T-helper 2 cell treated with Interferon-gamma antibody and Interleukin-4, amounts not matched to agents 5 μg/mL and 100 μg/mL, for 36 hours (primary cell): ENCODE data around the gene ADAMTS12.

ENCODE experiments used
- DNase-seq: peaks from one replicate; pipeline ENCODE4 v3.0.0; 2021; ENCODE audit warnings: low spot score
- H3K27ac Mint-ChIP-seq: one replicate; pipeline ENCODE4 v1.8.0; 2021; ENCODE audit warnings: mild to moderate bottlenecking, mixed read lengths
- H3K27me3 Mint-ChIP-seq: one replicate; pipeline ENCODE4 v1.8.0; 2021; ENCODE audit warnings: low read depth, mixed read lengths
- H3K36me3 Mint-ChIP-seq: one replicate; pipeline ENCODE4 v1.8.0; 2021; ENCODE audit warnings: low read depth, mixed read lengths
- H3K4me1 Mint-ChIP-seq: one replicate; pipeline ENCODE4 v1.8.0; 2021; ENCODE audit warnings: low read depth, mixed read lengths
- H3K4me3 Mint-ChIP-seq: one replicate; pipeline ENCODE4 v1.8.0; 2022; ENCODE audit warnings: mild to moderate bottlenecking, moderate library complexity, mixed read lengths
- H3K9me3 Mint-ChIP-seq: one replicate; pipeline ENCODE4 v1.8.0; 2021; ENCODE audit warnings: mixed read lengths

The ADAMTS12 gene

DNA sequence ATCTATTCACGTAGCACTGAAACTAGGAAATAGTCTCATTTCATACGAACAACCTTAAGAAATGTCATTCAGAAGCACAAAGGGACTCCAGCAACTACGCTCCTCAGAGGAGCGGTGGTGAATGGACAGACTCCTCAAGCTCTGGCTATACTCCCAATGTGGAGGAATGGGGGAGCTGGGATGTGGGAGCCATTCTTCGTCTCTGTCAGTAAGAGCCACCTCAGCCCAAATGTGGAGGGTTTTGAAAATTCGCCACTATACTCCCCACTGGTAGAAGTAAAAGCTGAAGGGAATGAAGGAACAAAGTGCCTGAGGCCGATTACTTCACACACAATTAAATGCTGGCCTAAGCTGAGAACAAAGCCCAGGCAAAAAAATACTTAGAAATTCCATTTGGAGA is 96.3 kb downstream of the ADAMTS12 start:
- H3K27ac Mint-ChIP-seq, result no peak overlapping the region
- no peaks in the 10 kb centered on the region for H3K36me3 Mint-ChIP-seq
- H3K4me3 Mint-ChIP-seq, result no peak overlapping the region
- H3K4me1 Mint-ChIP-seq, result no peaks in the 10 kb centered on the region
- H3K27me3 Mint-ChIP-seq, result no peaks in the 10 kb centered on the region
- no peaks in the 10 kb centered on the region for H3K9me3 Mint-ChIP-seq
- DNase-seq, result no peak

GRCh38 chr5:33794550-33795181 is 97.1 kb downstream of the ADAMTS12 start:
- H3K4me3 Mint-ChIP-seq, result no peak overlapping the region
- H3K27ac Mint-ChIP-seq, result no peak overlapping the region
- no peaks in the 10 kb centered on the region for H3K9me3 Mint-ChIP-seq

DNA sequence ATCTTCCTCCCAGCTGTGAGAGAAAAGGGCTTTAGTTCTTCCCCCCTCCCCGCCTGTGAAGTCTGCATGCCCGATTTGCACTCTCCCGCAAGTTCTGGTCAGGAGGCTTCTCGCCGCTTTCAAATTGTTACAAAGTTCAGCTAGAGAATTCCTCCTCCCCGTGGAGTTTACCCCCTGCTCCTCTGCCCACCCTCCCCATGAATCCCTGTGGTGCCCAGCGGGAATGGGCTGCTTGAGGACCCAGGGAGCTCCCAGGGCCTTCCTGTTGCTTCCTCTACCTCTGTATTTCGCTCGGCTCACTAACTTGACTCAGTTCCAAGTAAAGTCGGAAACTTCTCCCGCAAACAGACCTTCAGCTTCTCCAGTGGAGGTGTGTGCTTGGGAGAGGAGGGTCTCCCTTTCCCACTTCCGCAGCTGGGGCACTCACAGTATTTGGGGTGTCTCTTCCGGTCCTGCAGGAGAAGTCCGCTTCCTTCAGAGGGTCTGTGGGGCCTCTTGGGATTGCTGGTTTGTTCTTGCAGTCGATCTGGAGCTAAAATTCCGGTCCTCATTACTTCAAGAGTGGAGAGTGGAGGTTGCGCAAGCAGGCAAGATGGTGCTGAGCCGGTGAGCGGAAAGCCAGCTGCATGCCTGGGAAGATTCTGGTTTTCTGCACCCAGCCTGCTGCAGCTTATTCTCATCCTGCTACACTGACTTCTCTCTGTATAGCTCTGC is 97.8 kb downstream of the ADAMTS12 start:
- no peak overlapping the region for H3K4me3 Mint-ChIP-seq
- DNase-seq, result no peak

More at GRCh38 chr5:33794550-33795181, 97.1 kb downstream of the ADAMTS12 start:
- H3K36me3 Mint-ChIP-seq, result no peaks in the 10 kb centered on the region
- H3K27me3 Mint-ChIP-seq, result no peaks in the 10 kb centered on the region
- H3K4me1 Mint-ChIP-seq, result no peaks in the 10 kb centered on the region
- no peak for DNase-seq

GRCh38 chr5:33793276-33793675 is 98.5 kb downstream of the ADAMTS12 start:
- no peaks in the 10 kb centered on the region for H3K4me1 Mint-ChIP-seq
- no peak for DNase-seq
- H3K36me3 Mint-ChIP-seq, result no peaks in the 10 kb centered on the region
- H3K27ac Mint-ChIP-seq, result no peak overlapping the region
- no peak overlapping the region for H3K4me3 Mint-ChIP-seq
- H3K27me3 Mint-ChIP-seq, result no peaks in the 10 kb centered on the region
- no peaks in the 10 kb centered on the region for H3K9me3 Mint-ChIP-seq

More for the DNA sequence above, 97.8 kb downstream of the ADAMTS12 start:
- no peaks in the 10 kb centered on the region for H3K27me3 Mint-ChIP-seq
- H3K9me3 Mint-ChIP-seq, result no peaks in the 10 kb centered on the region
- H3K36me3 Mint-ChIP-seq, result no peaks in the 10 kb centered on the region
- no peak overlapping the region for H3K27ac Mint-ChIP-seq
- no peaks in the 10 kb centered on the region for H3K4me1 Mint-ChIP-seq

DNA sequence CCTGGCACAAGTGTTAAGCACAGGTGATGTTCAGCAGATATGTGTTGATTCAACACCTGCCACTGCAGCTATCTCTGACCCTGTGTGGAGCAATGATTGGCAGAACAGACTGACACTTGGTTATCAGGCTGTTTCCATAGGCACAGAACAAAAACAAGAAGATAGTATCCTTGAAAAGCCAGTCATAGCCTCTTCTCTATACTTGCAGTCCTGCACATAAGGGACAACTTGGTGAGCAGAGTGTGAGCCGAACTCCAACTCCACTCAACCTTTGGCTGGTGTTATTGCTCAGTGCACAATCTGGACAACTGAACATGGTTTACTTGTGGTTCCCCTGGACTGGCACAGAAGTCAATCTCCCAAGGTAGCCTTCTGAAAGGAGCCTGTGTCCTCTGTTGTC is 99.2 kb downstream of the ADAMTS12 start:
- no peak overlapping the region for H3K27ac Mint-ChIP-seq
- H3K9me3 Mint-ChIP-seq, result no peaks in the 10 kb centered on the region
- H3K4me3 Mint-ChIP-seq, result no peak overlapping the region
- no peaks in the 10 kb centered on the region for H3K4me1 Mint-ChIP-seq
- H3K36me3 Mint-ChIP-seq, result no peaks in the 10 kb centered on the region
- no peak for DNase-seq
- H3K27me3 Mint-ChIP-seq, result no peaks in the 10 kb centered on the region

DNA sequence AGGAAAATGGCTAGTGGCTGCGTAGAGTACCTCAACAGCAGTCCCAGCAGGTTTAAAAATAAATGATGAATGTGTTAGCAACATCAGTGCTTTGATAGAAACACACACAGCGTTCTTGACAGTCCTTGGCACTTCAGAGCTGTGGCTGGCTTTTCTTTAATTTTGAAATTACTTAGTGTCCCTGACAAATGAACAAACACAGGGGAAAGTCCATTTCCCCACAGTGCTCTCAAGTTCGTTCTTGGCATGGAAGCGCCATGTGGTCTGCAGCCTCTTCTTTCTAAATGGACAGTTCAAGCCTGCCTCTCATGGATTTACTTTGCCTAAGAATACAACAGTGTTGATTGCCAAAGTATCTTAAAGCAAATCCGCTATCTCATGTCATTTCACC is 102.2 kb downstream of the ADAMTS12 start:
- no peak overlapping the region for H3K4me3 Mint-ChIP-seq
- H3K9me3 Mint-ChIP-seq, result no peaks in the 10 kb centered on the region
- H3K27ac Mint-ChIP-seq, result no peak overlapping the region
- no peaks in the 10 kb centered on the region for H3K4me1 Mint-ChIP-seq
- peaks cover 2% of the 10 kb centered on the region for H3K27me3 Mint-ChIP-seq
- H3K36me3 Mint-ChIP-seq, result no peaks in the 10 kb centered on the region
- DNase-seq, result no peak

GRCh38 chr5:33788922-33789566 is 102.7 kb downstream of the ADAMTS12 start:
- H3K4me3 Mint-ChIP-seq, result no peak overlapping the region

DNA sequence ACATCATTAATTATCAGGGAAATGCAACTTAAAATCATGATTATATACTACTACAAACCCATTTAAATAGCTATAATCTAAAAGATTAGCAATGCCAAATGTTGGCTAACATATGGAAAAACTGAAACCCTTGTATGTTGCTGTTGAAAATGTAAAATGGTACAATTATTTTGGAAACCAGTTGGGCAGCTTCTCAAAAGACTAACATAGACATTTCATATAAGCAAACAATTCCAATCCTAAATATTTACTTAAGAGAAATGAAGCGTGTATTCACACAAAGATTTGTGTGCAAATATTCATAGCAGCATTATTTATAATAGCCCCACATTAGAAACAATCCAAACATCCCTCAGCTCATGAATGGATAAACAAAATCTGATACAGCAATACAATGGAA is 106.2 kb downstream of the ADAMTS12 start:
- no peak overlapping the region for H3K27ac Mint-ChIP-seq
- peaks cover 2% of the 10 kb centered on the region for H3K27me3 Mint-ChIP-seq
- no peaks in the 10 kb centered on the region for H3K4me1 Mint-ChIP-seq
- no peaks in the 10 kb centered on the region for H3K9me3 Mint-ChIP-seq
- no peak for DNase-seq
- H3K4me3 Mint-ChIP-seq, result no peak overlapping the region
- H3K36me3 Mint-ChIP-seq, result no peaks in the 10 kb centered on the region

More at GRCh38 chr5:33788922-33789566, 102.7 kb downstream of the ADAMTS12 start:
- Mint-ChIP-seq H3K27me3 (peaks cover 2% of the 10 kb centered on the region), H3K9me3 (no peaks in the 10 kb centered on the region), H3K4me1 (no peaks in the 10 kb centered on the region), H3K36me3 (no peaks in the 10 kb centered on the region), H3K27ac (no peak overlapping the region)
- DNase-seq, result no peak

- Mint-ChIP-seq H3K9me3 (no peaks in the 10 kb centered on the region), H3K27ac (no peak overlapping the region), H3K36me3 (no peaks in the 10 kb centered on the region), H3K4me3 (no peak overlapping the region), H3K4me1 (no peaks in the 10 kb centered on the region), H3K27me3 (peaks cover 6% of the 10 kb centered on the region)
- DNase-seq, result no peak
Measured at GRCh38 chr5:33781286-33781685, 110.5 kb downstream of the ADAMTS12 start.

DNA sequence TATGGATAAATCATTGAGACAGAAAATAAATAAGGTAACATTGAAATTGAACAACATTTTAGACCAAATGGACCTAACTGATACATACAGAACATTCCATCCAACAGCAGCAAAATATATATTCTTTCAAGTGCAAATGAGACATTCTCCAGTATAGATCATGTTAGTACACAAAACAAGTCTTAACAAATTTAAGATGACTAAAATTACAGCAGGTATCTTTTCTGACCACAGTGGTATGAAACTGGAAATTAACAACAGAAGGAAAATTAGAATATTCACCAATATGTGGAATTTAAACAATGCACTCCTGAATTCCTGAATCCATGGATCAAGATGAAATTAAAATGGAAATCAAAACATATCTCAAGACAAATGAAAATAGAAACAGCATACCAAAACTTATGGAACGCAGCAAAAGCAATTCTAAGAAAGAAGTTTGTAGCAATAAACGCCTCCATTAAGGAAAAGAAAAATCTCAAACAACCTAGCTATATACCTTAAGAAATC is 115.6 kb downstream of the ADAMTS12 start:
- Mint-ChIP-seq H3K4me3 (no peak overlapping the region), H3K27ac (no peak overlapping the region), H3K27me3 (peaks cover 4% of the 10 kb centered on the region)

DNA sequence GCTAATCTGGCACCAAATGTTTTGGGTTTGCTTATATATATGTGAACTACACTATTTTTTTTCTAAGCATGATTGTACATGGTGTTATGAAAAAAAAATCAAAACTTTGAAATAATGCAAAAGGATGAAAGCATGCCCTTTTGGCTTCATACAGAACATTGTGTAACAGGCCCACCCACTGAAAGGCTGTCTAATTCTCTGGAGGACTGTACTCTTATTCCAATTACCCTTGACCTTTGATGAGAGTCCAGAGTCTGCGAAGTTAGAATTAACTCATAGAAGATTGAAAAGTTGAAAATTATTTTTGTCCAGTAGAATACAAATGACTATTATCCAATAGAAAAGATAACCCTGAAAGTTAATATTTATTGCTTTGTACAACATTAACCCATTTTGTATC is 117.4 kb downstream of the ADAMTS12 start:
- Mint-ChIP-seq H3K36me3 (no peaks in the 10 kb centered on the region), H3K27me3 (peaks cover 6% of the 10 kb centered on the region), H3K4me3 (no peak overlapping the region), H3K27ac (no peak overlapping the region), H3K9me3 (no peaks in the 10 kb centered on the region), H3K4me1 (no peaks in the 10 kb centered on the region)
- no peak for DNase-seq

More for the DNA sequence above, 115.6 kb downstream of the ADAMTS12 start:
- no peaks in the 10 kb centered on the region for H3K4me1 Mint-ChIP-seq
- no peaks in the 10 kb centered on the region for H3K9me3 Mint-ChIP-seq
- no peaks in the 10 kb centered on the region for H3K36me3 Mint-ChIP-seq
- no peak for DNase-seq

GRCh38 chr5:33772380-33772897 is 119.4 kb downstream of the ADAMTS12 start:
- no peaks in the 10 kb centered on the region for H3K36me3 Mint-ChIP-seq
- H3K27ac Mint-ChIP-seq, result no peak overlapping the region
- H3K9me3 Mint-ChIP-seq, result no peaks in the 10 kb centered on the region
- peaks cover 10% of the 10 kb centered on the region for H3K27me3 Mint-ChIP-seq
- no peaks in the 10 kb centered on the region for H3K4me1 Mint-ChIP-seq
- no peak overlapping the region for H3K4me3 Mint-ChIP-seq
- no peak for DNase-seq

DNA sequence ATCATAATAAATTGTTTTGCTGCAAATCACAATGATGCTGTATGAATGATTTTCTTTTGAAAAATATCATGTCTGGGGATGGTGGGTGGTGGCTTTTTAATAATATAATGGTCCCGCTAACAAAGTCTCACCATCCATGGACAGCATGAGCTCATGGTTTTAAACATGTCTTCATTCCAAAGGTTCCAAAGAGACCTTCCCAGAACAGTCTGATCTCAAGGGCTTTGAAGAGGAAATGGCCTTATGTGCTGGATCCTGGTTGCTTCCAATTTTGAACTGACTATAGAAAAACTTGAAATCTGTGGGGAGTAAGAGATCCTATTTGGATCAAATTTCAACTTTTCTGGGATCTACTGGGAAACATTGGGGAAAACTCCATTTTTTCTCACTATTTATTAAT is 121.8 kb downstream of the ADAMTS12 start:
- peaks cover 8% of the 10 kb centered on the region for H3K27me3 Mint-ChIP-seq
- H3K4me3 Mint-ChIP-seq, result no peak overlapping the region
- H3K4me1 Mint-ChIP-seq, result no peaks in the 10 kb centered on the region
- H3K36me3 Mint-ChIP-seq, result no peaks in the 10 kb centered on the region
- no peaks in the 10 kb centered on the region for H3K9me3 Mint-ChIP-seq
- DNase-seq, result no peak
- no peak overlapping the region for H3K27ac Mint-ChIP-seq

GRCh38 chr5:33769196-33769595 is 122.6 kb downstream of the ADAMTS12 start:
- no peaks in the 10 kb centered on the region for H3K36me3 Mint-ChIP-seq
- no peak overlapping the region for H3K4me3 Mint-ChIP-seq
- H3K27ac Mint-ChIP-seq, result no peak overlapping the region
- no peaks in the 10 kb centered on the region for H3K9me3 Mint-ChIP-seq
- peaks cover 8% of the 10 kb centered on the region for H3K27me3 Mint-ChIP-seq
- H3K4me1 Mint-ChIP-seq, result no peaks in the 10 kb centered on the region
- no peak for DNase-seq
